Adrenal gland (tissue), 12 donors: Measurements from ENCODE around the gene COASY. TPM values are rescaled to one million over a fixed set of nuclear protein-coding genes. Genes with fewer than 3 reads are reported as not detected.
A peak's percentile ranks its signal among the peaks of the same experiment; 100 is the strongest.

Source experiments
- DNase-seq, 7 donors: peaks; one replicate each; pipeline ENCODE4 v3.0.0-alpha.2; 2019 to 2020
- H3K27ac ChIP-seq, 5 donors: fragments of 200-600 bp; sonication (generic) in 4 of 5; 1 replicate in 3 of 5; 2 replicates in 2 of 5; pipeline versions ENCODE4 v1.5.1 to v1.8.0; 2016 to 2020; ENCODE audit warnings: mild to moderate bottlenecking in 1 of 5
- H3K27me3 ChIP-seq: fragments of 200-600 bp; 2 replicates; pipeline ENCODE4 v1.8.0; 2021
- H3K36me3 ChIP-seq, 2 donors: fragments of 200-600 bp; replicated peaks in 1 of 2; 1 replicate in 1 of 2; 2 replicates in 1 of 2; pipeline versions ENCODE4 v1.5.1 to v1.8.0; 2018 to 2022
- H3K4me1 ChIP-seq, 2 donors: fragments of 200-600 bp; replicated peaks in 1 of 2; 1 replicate in 1 of 2; 2 replicates in 1 of 2; pipeline versions ENCODE4 v1.5.1 to v1.8.0; 2018 to 2021
- H3K4me3 ChIP-seq, 4 donors: fragments of 200-600 bp; sonication (generic) in 3 of 4; one replicate each; pipeline ENCODE4 v1.5.1; 2016 to 2018
- H3K9me3 ChIP-seq, 3 donors: fragments of 200-600 bp; sonication (generic) in 1 of 3; replicated peaks in 1 of 3; 1 replicate in 2 of 3; 2 replicates in 1 of 3; pipeline versions ENCODE4 v1.5.1 to v1.8.0; 2016 to 2021
- CTCF ChIP-seq, 6 experiments: fragments of 450-650 bp in 4 of 6; fragments of 200-600 bp in 2 of 6; sonication (generic) in 1 of 6; IDR thresholded peaks; 1 replicate in 5 of 6; 2 replicates in 1 of 6; pipeline versions ENCODE4 v1.5.1 to v1.8.0; 2016 to 2021; ENCODE audit warnings: antibody characterized with exemption in 6 of 6, mild to moderate bottlenecking in 2 of 6, moderate library complexity in 1 of 6
- POLR2A ChIP-seq, 2 donors: fragments of 450-650 bp; IDR thresholded peaks; one replicate each; pipeline ENCODE4 v1.6.1; 2017; ENCODE audit warnings: antibody characterized with exemption in 2 of 2, mild to moderate bottlenecking in 2 of 2, moderate library complexity in 1 of 2
- WGBS, 4 donors: extraction: QIAGEN DNeasy Blood & Tissue Kit in 2 of 4; methylation state at CpG; one replicate each; pipeline versions ENCODE4 v1.1.5 to v1.1.7; 2013 to 2017; 5-methylcytosine and 5-hydroxymethylcytosine counted together
- intact Hi-C, 2 donors: fragments of 100-400 bp; cut with DNase I; formaldehyde crosslinking; loops; one replicate each; pipeline versions ENCODE4 v1.14.1 to v1.15.0; 2022 to 2023
- polyA plus RNA-seq, 3 donors: library from polyadenylated mRNA; stranded (reverse); fragments of 200-250 nt in 2 of 3; fragments of 350-450 nt in 1 of 3; fragmentation: Illumina TruSeq in 1 of 3; extraction: RNeasy Lipid Tissue Mini Kit (QIAGEN cat#74804) in 1 of 3; gene quantifications; one replicate each; pipeline ENCODE4 v1.2.3, GENCODE V29; 2013 to 2014
- total RNA-seq, 9 donors: library from RNA; depleted of rRNA in 4 of 9; stranded (reverse); fragments of >200 nt in 4 of 9; fragments of 120-200 nt in 1 of 9; fragmentation: NEBNext Ultra II Directional in 1 of 9; extraction: Animal tissue kit (Norgen Biotek cat#: 25700) in 1 of 9; gene quantifications; one replicate each; pipeline versions ENCODE4 v1.1.0 to v1.2.4, GENCODE V29; 2013 to 2023
- donor health status: healthy with polysubstance abuse.
- donor health status: Bipolar disorder and iron deficiency.
- donor health status: DM: yes; HTN: yes; CAD: no.
- donor health status: DM: no; HTN: no; CAD: no.
- donor health status: DM: no; HTN: no; CAD: no.
- donor health status: DM: yes; HTN: yes; CAD: no.

COASY gene
- total and polyA plus RNA-seq, 12 donors = 46.8 to 192 (median 91.8) TPM

DNA sequence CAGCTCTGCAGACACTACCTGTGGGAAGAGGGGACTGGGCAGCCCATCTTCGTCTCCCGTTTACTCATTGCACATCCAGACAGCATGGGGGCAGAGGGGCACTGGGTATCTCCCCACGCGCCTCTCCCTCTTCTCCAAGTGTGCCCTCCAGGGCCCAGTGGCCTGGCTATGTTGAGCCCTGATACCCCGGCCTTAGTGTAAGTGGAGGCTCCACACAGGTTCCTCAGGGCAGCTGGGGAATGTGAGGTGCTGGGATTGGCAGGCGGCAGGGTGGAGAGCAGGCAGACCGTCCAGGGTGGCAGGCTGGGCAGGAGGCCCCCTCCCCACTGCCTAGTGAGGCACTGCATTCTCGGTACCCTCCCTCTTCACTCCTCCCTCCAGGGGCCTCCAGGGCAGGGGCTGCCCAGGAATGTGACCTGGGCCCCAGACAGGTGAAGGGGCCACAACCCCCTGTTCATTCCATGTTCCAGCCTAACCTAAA, 39.1 kb upstream of the COASY start:
- peak in 1 of 7 donors; percentile 25 for DNase-seq
- peaks cover 80 to 88% of the 10 kb centered on the region in 2 donors for H3K4me1 ChIP-seq

DNA sequence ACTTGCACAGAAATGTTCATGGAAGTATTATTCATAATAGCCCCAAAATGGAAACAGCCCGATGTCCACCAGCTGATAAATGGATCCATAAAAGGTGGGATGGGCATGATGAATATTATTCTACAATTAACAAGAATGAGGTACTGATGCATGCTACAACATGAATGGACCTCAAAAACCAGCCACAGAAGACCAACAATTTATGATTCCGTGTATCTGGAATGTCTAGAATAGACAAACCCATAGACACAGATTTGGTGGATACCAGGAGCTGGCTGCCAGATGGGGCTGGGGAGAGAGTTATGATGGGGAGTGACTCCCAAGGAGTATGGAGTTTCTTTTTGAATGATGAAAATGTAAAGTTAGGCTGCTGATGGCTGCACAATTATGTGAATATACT, 36.7 kb upstream of the COASY start:
- peak in 1 of 7 donors; percentile 13 for DNase-seq
- Histone ChIP-seq H3K36me3 (peaks cover 0 to 5% of the 10 kb centered on the region in 2 donors), H3K9me3 (no peaks in the 10 kb centered on the region), H3K4me1 (peaks cover 56 to 70% of the 10 kb centered on the region in 2 donors), H3K4me3 (no peak overlapping the region), H3K27ac (peak overlapping the region in 4 of 5 donors; percentile 10 to 99 (median 62)), H3K27me3 (no peaks in the 10 kb centered on the region)
- intact Hi-C loops = loop anchor here in 1 of 2 donors (10.0 kb wide), 1 partner anchor 210 kb away; no protein-coding TSS in a partner anchor
- WGBS, 4 donors = 66 to 81% (median 69%) methylated on average over 2 of the region's 2 CpGs
- TF ChIP-seq POLR2A (IDR thresholded peaks at IDR 0.05) (no peak), CTCF (IDR thresholded peaks at IDR 0.05) (no peak)

More for the DNA sequence above, 39.1 kb upstream of the COASY start:
- peak overlapping the region; percentile 65 to 99 (median 94) for H3K27ac ChIP-seq
- H3K4me3 ChIP-seq = no peak overlapping the region
- no peaks in the 10 kb centered on the region for H3K9me3 ChIP-seq
- WGBS, 4 donors = 76 to 90% (median 86%) methylated on average over 2 to 8 of the region's 8 CpGs
- H3K36me3 ChIP-seq = peaks cover 0 to 5% of the 10 kb centered on the region in 2 donors
- intact Hi-C loops = loop anchor here (5.0 to 10.0 kb wide), 2 partner anchors 101 to 208 kb away; partner anchors contain the start of gene CAVIN1 (in 1 of the 2)
- no peaks in the 10 kb centered on the region for H3K27me3 ChIP-seq
- TF ChIP-seq CTCF (IDR thresholded peaks at IDR 0.05) = no peak
- TF ChIP-seq POLR2A (IDR thresholded peaks at IDR 0.05) = no peak

- Histone ChIP-seq H3K36me3 (peaks cover 0 to 5% of the 10 kb centered on the region in 2 donors), H3K4me1 (peaks cover 48 to 62% of the 10 kb centered on the region in 2 donors), H3K9me3 (no peaks in the 10 kb centered on the region), H3K4me3 (no peak overlapping the region), H3K27me3 (no peaks in the 10 kb centered on the region), H3K27ac (peak overlapping the region in 4 of 5 donors; percentile 9 to 99 (median 72))
- intact Hi-C loops = loop anchor here in 1 of 2 donors (10.0 kb wide), 1 partner anchor 211 kb away; no protein-coding TSS in a partner anchor
- TF ChIP-seq CTCF (IDR thresholded peaks at IDR 0.05) (no peak), POLR2A (IDR thresholded peaks at IDR 0.05) (no peak)
- 0 to 56% (median 51%) methylated on average over 1 to 6 of the region's 6 CpGs for WGBS, 4 donors
- DNase-seq = peak; percentile 77 to 91 (median 85)
Observed at GRCh38 chr17:42526031-42526444, 35.9 kb upstream of the COASY start.

- Histone ChIP-seq H3K27ac (no peak overlapping the region), H3K4me1 (peaks cover 29 to 48% of the 10 kb centered on the region in 2 donors), H3K4me3 (no peak overlapping the region), H3K27me3 (no peaks in the 10 kb centered on the region), H3K36me3 (no peaks in the 10 kb centered on the region), H3K9me3 (no peaks in the 10 kb centered on the region)
- WGBS, 4 donors = 90 to 92% (median 91%) methylated on average over 6 of the region's 6 CpGs
- no peak for DNase-seq
- TF ChIP-seq POLR2A (IDR thresholded peaks at IDR 0.05) = no peak
- no peak for TF ChIP-seq CTCF (IDR thresholded peaks at IDR 0.05)
- intact Hi-C loops = loop anchor here in 1 of 2 donors (10.0 kb wide), 1 partner anchor 213 kb away; no protein-coding TSS in a partner anchor
Observed at GRCh38 chr17:42527932-42528331, 34.0 kb upstream of the COASY start.
